ENCODE measurements around the gene WDR27.
A peak's percentile ranks its signal among the peaks of the same experiment; 100 is the strongest.
"Not testable (repeated sequence)": the region's sequence is repeated elsewhere in the genome, so short reads cannot be mapped to it uniquely, and the experiment has no call there.

WDR27 gene

DNA sequence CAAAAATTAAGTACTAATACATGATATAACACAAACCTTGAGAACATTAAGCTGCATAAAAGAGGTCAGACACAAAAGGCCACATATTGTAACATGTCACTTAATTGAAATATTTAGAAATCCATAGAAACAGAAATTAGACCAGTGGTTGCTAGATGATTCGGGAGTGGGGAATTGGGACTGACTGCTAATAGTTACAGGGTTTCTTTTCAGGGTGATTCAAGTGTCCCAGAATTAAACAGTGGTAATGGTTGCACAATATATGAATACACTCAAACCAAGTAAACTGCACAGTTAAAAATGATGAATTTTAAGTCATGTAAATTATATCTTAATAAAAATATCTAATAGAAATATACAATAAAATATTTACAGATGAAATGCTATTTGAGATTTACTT is 174.5 kb downstream of the WDR27 start:
- in situ Hi-C loops (cut with HindIII; ENCODE audit: low sequenced_read_pairs) = no loop called here
- H3K4me3 ChIP-seq (ENCODE audit: low read depth, low read length) = no peak overlapping the region
- no peak for DNase-seq (ENCODE audit: low read depth)
- TF ChIP-seq CTCF (IDR thresholded peaks at IDR 0.05; ENCODE audit: low read depth, low read length, missing control alignments) = no peak

GRCh38 chr6:169521825-169522224 is 180.0 kb downstream of the WDR27 start:
- TF ChIP-seq CTCF (IDR thresholded peaks at IDR 0.05; ENCODE audit: low read depth, low read length, missing control alignments) = no peak
- H3K4me3 ChIP-seq (ENCODE audit: low read depth, low read length) = no peak overlapping the region
- in situ Hi-C loops (cut with HindIII; ENCODE audit: low sequenced_read_pairs) = no loop called here

DNA sequence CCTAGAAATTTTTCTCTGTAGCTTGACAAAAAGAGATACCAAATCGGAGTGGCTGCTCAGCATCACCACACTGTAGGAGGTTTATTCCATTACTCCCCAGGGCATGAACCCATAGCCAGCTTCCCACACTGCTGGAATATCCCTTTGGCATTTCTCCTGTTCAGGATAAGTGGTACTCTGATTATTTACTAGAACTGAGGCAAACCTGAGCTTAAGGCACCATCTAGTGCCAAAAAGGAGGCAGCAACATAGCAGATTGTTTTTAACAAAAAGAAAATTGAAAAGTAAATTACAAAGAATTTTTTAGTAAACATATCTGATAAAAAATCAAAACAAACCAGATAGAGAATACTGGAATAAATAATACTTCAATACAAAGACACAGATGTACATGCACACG is 181.7 kb downstream of the WDR27 start:
- peak; percentile 44 for TF ChIP-seq CTCF (IDR thresholded peaks at IDR 0.05; ENCODE audit: low read depth, low read length, missing control alignments)
- in situ Hi-C loops (cut with HindIII; ENCODE audit: low sequenced_read_pairs) = no loop called here
- DNase-seq (ENCODE audit: low read depth) = no peak
- H3K4me3 ChIP-seq (ENCODE audit: low read depth, low read length) = no peak overlapping the region

More at GRCh38 chr6:169521825-169522224, 180.0 kb downstream of the WDR27 start:
- no peak for DNase-seq (ENCODE audit: low read depth)

DNA sequence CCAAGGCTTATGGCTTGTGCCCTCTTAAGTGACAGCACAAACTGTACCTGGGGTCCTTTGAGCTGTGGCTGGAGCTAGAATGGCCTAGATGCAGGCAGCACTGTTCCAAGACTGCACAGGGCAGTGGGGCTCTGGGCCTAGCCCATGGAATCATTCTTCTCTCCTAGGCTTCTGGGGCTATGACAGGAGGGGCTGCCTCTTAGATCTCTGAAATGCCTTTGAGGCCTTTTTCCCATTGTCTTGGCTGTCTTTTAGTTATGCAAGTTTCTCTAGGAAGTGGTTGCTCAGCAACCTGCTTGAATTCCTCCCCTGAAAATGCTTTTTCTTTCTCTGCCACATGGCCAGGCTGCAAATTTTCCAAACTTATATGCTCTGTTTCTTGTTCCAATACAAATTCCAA is 183.4 kb downstream of the WDR27 start:
- in situ Hi-C loops (cut with HindIII; ENCODE audit: low sequenced_read_pairs) = no loop called here
- DNase-seq (ENCODE audit: low read depth) = no peak

DNA sequence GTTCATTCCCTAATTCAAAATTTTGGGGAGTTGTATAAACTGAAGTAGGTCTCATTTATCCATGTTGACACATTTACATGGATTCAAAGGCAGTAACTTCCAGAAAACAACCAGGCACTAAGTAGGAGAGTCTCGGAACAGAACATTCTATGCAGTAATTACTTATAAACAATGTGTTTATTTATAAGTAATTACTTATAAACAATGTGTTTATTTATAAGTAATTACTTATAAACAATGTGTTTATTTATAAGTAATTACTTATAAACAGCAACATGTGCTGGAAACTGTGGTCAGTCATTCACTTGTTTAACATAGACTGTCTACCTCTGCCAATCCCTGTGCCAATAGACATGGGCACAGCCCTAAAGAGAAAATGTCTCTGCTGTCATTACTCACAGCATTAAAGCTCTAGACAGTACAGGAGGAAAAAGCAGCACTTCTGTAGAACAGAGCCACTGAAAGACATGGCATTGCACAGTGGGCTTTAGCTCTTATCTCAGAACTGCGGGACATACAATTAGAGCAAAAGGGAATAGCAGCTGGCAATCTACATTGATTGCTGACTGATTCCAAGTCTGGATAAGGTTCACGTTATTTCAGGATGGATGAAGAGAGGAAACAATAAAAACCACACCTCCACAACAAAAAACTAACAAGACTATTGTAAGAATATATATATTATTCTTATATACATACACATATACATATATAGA is 188.2 kb downstream of the WDR27 start:
- DNase-seq (ENCODE audit: low read depth) = no peak
- no peak overlapping the region for H3K4me3 ChIP-seq (ENCODE audit: low read depth, low read length)
- in situ Hi-C loops (cut with HindIII; ENCODE audit: low sequenced_read_pairs) = no loop called here
- TF ChIP-seq CTCF (IDR thresholded peaks at IDR 0.05; ENCODE audit: low read depth, low read length, missing control alignments) = no peak

More for the DNA sequence above, 183.4 kb downstream of the WDR27 start:
- no peak for TF ChIP-seq CTCF (IDR thresholded peaks at IDR 0.05; ENCODE audit: low read depth, low read length, missing control alignments)
- H3K4me3 ChIP-seq (ENCODE audit: low read depth, low read length) = no peak overlapping the region

GRCh38 chr6:169511785-169512184 is 190.0 kb downstream of the WDR27 start:
- H3K4me3 ChIP-seq (ENCODE audit: low read depth, low read length); DNase-seq (ENCODE audit: low read depth); in situ Hi-C loops (cut with HindIII; ENCODE audit: low sequenced_read_pairs): not testable (repeated sequence)

DNA sequence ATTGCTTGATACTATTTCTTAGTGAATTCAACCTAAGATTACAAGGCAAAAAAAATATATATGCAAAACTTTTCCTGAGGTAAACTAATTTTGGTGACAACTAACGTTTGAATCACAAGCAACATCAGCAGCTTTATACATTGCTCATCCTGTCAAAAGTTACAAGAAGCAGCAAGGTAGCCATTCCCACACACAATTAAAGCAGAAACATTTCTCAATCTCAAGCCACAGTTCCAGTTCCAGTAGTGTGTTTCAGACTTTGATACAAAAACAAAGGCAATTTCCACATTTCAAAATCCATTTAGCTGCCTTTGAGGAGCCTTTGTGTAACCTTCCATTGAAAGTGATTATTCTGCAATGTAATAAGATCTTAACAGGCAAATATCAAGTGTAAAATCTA is 191.0 kb downstream of the WDR27 start:
- in situ Hi-C loops (cut with HindIII; ENCODE audit: low sequenced_read_pairs) = no loop called here
- no peak overlapping the region for H3K4me3 ChIP-seq (ENCODE audit: low read depth, low read length)
- TF ChIP-seq CTCF (IDR thresholded peaks at IDR 0.05; ENCODE audit: low read depth, low read length, missing control alignments) = no peak
- DNase-seq (ENCODE audit: low read depth) = no peak
